Right atrium auricular region (tissue), 2 donors: ENCODE results near the gene PSENEN. TPM values are rescaled to one million over a fixed set of nuclear protein-coding genes. Genes with fewer than 3 reads are reported as not detected.

Source experiments
- DNase-seq: peaks from one replicate; pipeline ENCODE4 v3.0.0-alpha.2; 2019; ENCODE audit warnings: low spot score
- H3K27ac ChIP-seq, 2 donors: fragments of 200-600 bp; sonication (generic); 1 replicate in 1 of 2; 2 replicates in 1 of 2; pipeline ENCODE4 v1.5.1; 2016 to 2019
- H3K27me3 ChIP-seq, 2 donors: fragments of 200-600 bp; sonication (generic); one replicate each; pipeline versions ENCODE4 v1.5.1 to v1.6.0; 2017 to 2019
- H3K36me3 ChIP-seq: fragments of 200-600 bp; sonication (generic); one replicate; pipeline ENCODE4 v1.5.1; 2016
- H3K4me1 ChIP-seq, 2 donors: fragments of 200-600 bp; sonication (generic); one replicate each; pipeline versions ENCODE4 v1.5.1 to v1.6.0; 2017 to 2019
- H3K4me3 ChIP-seq, 2 donors: fragments of 200-600 bp; sonication (generic); 1 replicate in 1 of 2; 2 replicates in 1 of 2; pipeline ENCODE4 v1.5.1; 2017 to 2019; ENCODE audit warnings: mild to moderate bottlenecking in 1 of 2, moderate library complexity in 1 of 2
- H3K9me3 ChIP-seq, 2 donors: fragments of 200-600 bp; sonication (generic); one replicate each; pipeline ENCODE4 v1.5.1; 2019
- CTCF ChIP-seq, 2 donors: fragments of 200-600 bp; sonication (generic); IDR thresholded peaks; one replicate each; pipeline ENCODE4 v1.5.1; 2019; ENCODE audit warnings: antibody characterized with exemption in 2 of 2
- total RNA-seq, 2 donors: library from RNA; depleted of rRNA; stranded (reverse); fragments of >200 nt; gene quantifications; one replicate each; pipeline ENCODE4 v1.1.0, GENCODE V29; 2016

Gene PSENEN
- total RNA-seq, 2 donors from 2014 or later, result 26.1 to 35.0 TPM

- Histone ChIP-seq H3K27me3 (no peaks in the 10 kb centered on the region), H3K4me3 (peak within 1 kb of the TSS; percentile 73 to 88), H3K36me3 (peaks cover 27% of the 10 kb centered on the region), H3K27ac (peak within 1 kb of the TSS; percentile 87 to 93), H3K4me1 (peaks cover 0 to 30% of the 10 kb centered on the region in 2 donors), H3K9me3 (no peaks in the 10 kb centered on the region)
- no peak for TF ChIP-seq CTCF (IDR thresholded peaks at IDR 0.05)
- no peak for DNase-seq
Observed at GRCh38 chr19:35717665-35718344, 27.6 kb upstream of the PSENEN start, which contains the start of gene KMT2B. Gene KMT2B (plus strand): TSS chr19:35718003. CDS start chr19:35718019, 16 bp downstream.

GRCh38 chr19:35718345-35719041, 27.0 kb upstream of the PSENEN start:
- H3K4me3 ChIP-seq, result peak overlapping the region; percentile 73 to 88
- H3K4me1 ChIP-seq, result peaks cover 0 to 30% of the 10 kb centered on the region in 2 donors
- peak overlapping the region; percentile 85 for H3K27ac ChIP-seq
- no peak for TF ChIP-seq CTCF (IDR thresholded peaks at IDR 0.05)
- no peaks in the 10 kb centered on the region for H3K27me3 ChIP-seq
- peaks cover 34% of the 10 kb centered on the region for H3K36me3 ChIP-seq
- no peaks in the 10 kb centered on the region for H3K9me3 ChIP-seq
- DNase-seq, result no peak

GRCh38 chr19:35719402-35720162, 25.9 kb upstream of the PSENEN start:
- H3K4me1 ChIP-seq, result peaks cover 0 to 30% of the 10 kb centered on the region in 2 donors
- DNase-seq, result no peak
- H3K27ac ChIP-seq, result peak overlapping the region in 1 of 2 donors; percentile 85
- no peaks in the 10 kb centered on the region for H3K9me3 ChIP-seq
- no peak overlapping the region for H3K4me3 ChIP-seq
- H3K36me3 ChIP-seq, result peaks cover 45% of the 10 kb centered on the region
- no peak for TF ChIP-seq CTCF (IDR thresholded peaks at IDR 0.05)
- no peaks in the 10 kb centered on the region for H3K27me3 ChIP-seq

GRCh38 chr19:35720163-35720524, 25.3 kb upstream of the PSENEN start:
- Histone ChIP-seq H3K4me3 (no peak overlapping the region), H3K27ac (no peak overlapping the region), H3K4me1 (peaks cover 0 to 30% of the 10 kb centered on the region in 2 donors), H3K36me3 (peaks cover 51% of the 10 kb centered on the region), H3K27me3 (no peaks in the 10 kb centered on the region), H3K9me3 (no peaks in the 10 kb centered on the region)
- TF ChIP-seq CTCF (IDR thresholded peaks at IDR 0.05), result no peak
- no peak for DNase-seq

GRCh38 chr19:35720648-35721047, 24.8 kb upstream of the PSENEN start:
- Histone ChIP-seq H3K27ac (no peak overlapping the region), H3K9me3 (no peaks in the 10 kb centered on the region), H3K36me3 (peaks cover 56% of the 10 kb centered on the region), H3K27me3 (no peaks in the 10 kb centered on the region), H3K4me3 (no peak overlapping the region), H3K4me1 (peaks cover 0 to 26% of the 10 kb centered on the region in 2 donors)
- no peak for DNase-seq
- TF ChIP-seq CTCF (IDR thresholded peaks at IDR 0.05), result no peak
